Natural killer cell (primary cell): ENCODE data around the gene RPIA. TPM values are rescaled to one million over a fixed set of nuclear protein-coding genes. Genes with fewer than 3 reads are reported as not detected.

Experiments
- ATAC-seq, 3 donors: fragments of 150-1000 bp in 2 of 3; fragments of 200-7000 bp in 1 of 3; cut with Tn5 transposase; 1 replicate in 1 of 3; 2 replicates in 2 of 3; pipeline ENCODE4 v1.10.0; 2021; ENCODE audit warnings: mild to moderate bottlenecking in 2 of 3, moderate library complexity in 2 of 3
- DNase-seq, 2 donors: peaks; one replicate each; pipeline versions ENCODE4 v3.0.0 to v3.0.0-alpha.2; 2013 to 2021; ENCODE audit warnings: mixed read lengths in 1 of 2
- H3K27ac ChIP-seq: one replicate; pipeline ENCODE4 v1.5.1; 2013; ENCODE audit warnings: mild to moderate bottlenecking, low read length
- H3K27me3 ChIP-seq: one replicate; pipeline ENCODE4 v1.6.1; 2013; ENCODE audit warnings: low read length; ENCODE audit not compliant: control insufficient read depth, insufficient read depth
- H3K36me3 ChIP-seq: one replicate; pipeline ENCODE4 v1.6.1; 2013; ENCODE audit warnings: low read length; ENCODE audit not compliant: control insufficient read depth, insufficient read depth
- H3K4me1 ChIP-seq: one replicate; pipeline ENCODE4 v1.6.1; 2013; ENCODE audit warnings: low read length; ENCODE audit not compliant: control insufficient read depth, insufficient read depth
- H3K4me3 ChIP-seq: one replicate; pipeline ENCODE4 v1.5.1; 2013; ENCODE audit warnings: low read length
- H3K9me3 ChIP-seq: one replicate; pipeline ENCODE4 v1.6.1; 2013; ENCODE audit warnings: low read length; ENCODE audit not compliant: control insufficient read depth, insufficient read depth
- H3K27ac Mint-ChIP-seq, 2 donors: one replicate each; pipeline ENCODE4 v1.8.0; 2022; ENCODE audit warnings: mild to moderate bottlenecking in 2 of 2, mixed read lengths in 2 of 2, moderate library complexity in 1 of 2
- H3K27me3 Mint-ChIP-seq, 2 donors: one replicate each; pipeline ENCODE4 v1.8.0; 2022; ENCODE audit warnings: low read depth in 2 of 2, mixed read lengths in 2 of 2
- H3K36me3 Mint-ChIP-seq: one replicate; pipeline ENCODE4 v1.8.0; 2022; ENCODE audit warnings: mixed read lengths
- H3K4me1 Mint-ChIP-seq, 2 donors: one replicate each; pipeline ENCODE4 v1.8.0; 2022; ENCODE audit warnings: mixed read lengths in 2 of 2
- H3K4me3 Mint-ChIP-seq: one replicate; pipeline ENCODE4 v1.8.0; 2022; ENCODE audit warnings: mild to moderate bottlenecking, moderate library complexity, mixed read lengths
- H3K9me3 Mint-ChIP-seq, 2 donors: one replicate each; pipeline ENCODE4 v1.8.0; 2022; ENCODE audit warnings: mixed read lengths in 2 of 2
- CTCF ChIP-seq: fragments of 200-600 bp; IDR thresholded peaks from one replicate; pipeline ENCODE4 v1.8.0; 2022; ENCODE audit warnings: antibody characterized with exemption
- whole genome bisulfite sequencing: methylation state at CpG from one replicate; pipeline ENCODE4 v1.1.7; 2013; ENCODE audit warnings: missing lambda C conversion rate; ENCODE audit not compliant: insufficient coverage; 5-methylcytosine and 5-hydroxymethylcytosine counted together
- intact Hi-C: fragments of 100-400 bp; cut with micrococcal nuclease; formaldehyde crosslinking; loops from one replicate; pipeline ENCODE4 v1.14.2; 2022
- total RNA-seq, 4 donors: library from RNA; stranded (reverse); fragments of 120-200 nt in 1 of 4; gene quantifications; one replicate each; pipeline versions ENCODE4 v1.2.3 to v1.2.4, GENCODE V29; 2013 to 2022

The RPIA gene
- total RNA-seq, 3 donors from 2014 or later (not counting 1 experiment from before 2014, with no cell fraction given), result 21.4 to 24.1 (median 22.4) TPM

DNA sequence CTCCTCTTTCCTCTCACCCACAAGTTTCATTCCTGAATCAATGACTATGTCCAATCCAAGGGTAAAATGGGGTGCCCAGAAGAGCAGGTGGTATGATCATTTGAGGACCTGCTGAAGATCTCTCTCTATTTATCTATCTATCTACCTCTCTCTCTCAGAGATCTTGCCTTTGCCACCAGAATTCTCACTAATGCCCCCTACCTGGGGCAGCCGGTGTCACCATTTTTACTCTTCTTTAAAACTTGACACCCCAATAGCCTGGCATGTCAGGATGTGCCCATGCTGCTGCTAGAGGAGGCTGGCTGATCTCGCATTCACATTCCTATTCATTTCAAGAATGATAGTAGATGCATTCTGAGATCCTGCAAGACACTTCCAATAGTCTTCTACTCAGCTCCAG lies 24.3 kb upstream of the RPIA start:
- no peaks in the 10 kb centered on the region for H3K36me3 ChIP-seq
- H3K27me3 ChIP-seq, result no peaks in the 10 kb centered on the region
- Mint-ChIP-seq H3K27me3 (peaks cover 0 to 4% of the 10 kb centered on the region in 2 donors), H3K4me3 (no peak overlapping the region), H3K4me1 (no peaks in the 10 kb centered on the region), H3K27ac (no peak overlapping the region), H3K9me3 (no peaks in the 10 kb centered on the region), H3K36me3 (no peaks in the 10 kb centered on the region)
- DNase-seq (no peak), ATAC-seq (no peak)
- no peaks in the 10 kb centered on the region for H3K4me1 ChIP-seq
- H3K9me3 ChIP-seq, result no peaks in the 10 kb centered on the region
- no peak for TF ChIP-seq CTCF
- no peak overlapping the region for H3K27ac ChIP-seq
- H3K4me3 ChIP-seq, result no peak overlapping the region
- 98% methylated on average over 2 of the region's 2 CpGs for WGBS
- intact Hi-C loops, result no loop called here

DNA sequence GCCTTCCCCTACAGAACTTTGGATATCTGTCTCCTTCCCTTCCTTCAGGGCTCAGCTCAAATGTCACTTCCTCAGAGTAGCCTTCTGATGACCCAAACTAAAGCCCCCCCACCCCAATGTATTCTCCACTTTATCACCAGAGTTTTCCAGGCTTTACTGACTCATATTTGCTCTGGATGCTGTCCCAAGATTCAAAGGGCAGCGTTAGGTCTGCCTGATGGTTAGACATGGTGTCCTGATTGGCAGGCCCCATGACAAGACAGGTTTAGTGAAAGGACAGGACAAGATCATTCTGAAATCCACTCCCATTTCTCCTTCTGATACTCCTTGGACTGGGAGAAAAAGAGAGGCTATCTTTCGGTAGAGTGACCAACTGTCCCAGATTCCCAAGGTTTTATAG lies 22.6 kb upstream of the RPIA start:
- no peak overlapping the region for H3K27ac ChIP-seq
- Mint-ChIP-seq H3K4me3 (no peak overlapping the region), H3K36me3 (no peaks in the 10 kb centered on the region), H3K27me3 (peaks cover 0 to 4% of the 10 kb centered on the region in 2 donors), H3K9me3 (no peaks in the 10 kb centered on the region), H3K4me1 (no peaks in the 10 kb centered on the region), H3K27ac (no peak overlapping the region)
- 97% methylated on average over 2 of the region's 2 CpGs for WGBS
- H3K9me3 ChIP-seq, result no peaks in the 10 kb centered on the region
- ATAC-seq (no peak), DNase-seq (no peak)
- H3K4me1 ChIP-seq, result no peaks in the 10 kb centered on the region
- TF ChIP-seq CTCF, result no peak
- no peak overlapping the region for H3K4me3 ChIP-seq
- no peaks in the 10 kb centered on the region for H3K36me3 ChIP-seq
- H3K27me3 ChIP-seq, result no peaks in the 10 kb centered on the region
- intact Hi-C loops, result loop anchor here (1.0 kb wide), 1 partner anchor 78 kb away; no protein-coding TSS in a partner anchor

GRCh38 chr2:88669482-88670214 lies 21.8 kb upstream of the RPIA start:
- intact Hi-C loops, result loop anchor here (1.0 to 5.0 kb wide), 2 partner anchors 42 to 78 kb away; partner anchors contain the start of gene EIF2AK3
- H3K36me3 ChIP-seq, result no peaks in the 10 kb centered on the region

More at GRCh38 chr2:88669482-88670214, 21.8 kb upstream of the RPIA start:
- no peaks in the 10 kb centered on the region for H3K4me1 Mint-ChIP-seq
- no peak overlapping the region for H3K4me3 ChIP-seq
- no peak overlapping the region for H3K27ac ChIP-seq
- WGBS, result 59% methylated on average over 3 of the region's 6 CpGs
- peak; percentile 61 for TF ChIP-seq CTCF
- H3K9me3 Mint-ChIP-seq, result no peaks in the 10 kb centered on the region
- no peak overlapping the region for H3K4me3 Mint-ChIP-seq
- H3K27ac Mint-ChIP-seq, result no peak overlapping the region
- peaks cover 0 to 4% of the 10 kb centered on the region in 2 donors for H3K27me3 Mint-ChIP-seq
- H3K27me3 ChIP-seq, result no peaks in the 10 kb centered on the region
- peak; percentile 61 to 86 (median 82) for ATAC-seq
- H3K36me3 Mint-ChIP-seq, result no peaks in the 10 kb centered on the region
- H3K9me3 ChIP-seq, result no peaks in the 10 kb centered on the region
- no peaks in the 10 kb centered on the region for H3K4me1 ChIP-seq
- DNase-seq, result peak in 1 of 2 donors; percentile 61
